Neural cell (in vitro differentiated cells): ENCODE results near the gene PEA15. TPM values are rescaled to one million over a fixed set of nuclear protein-coding genes. Genes with fewer than 3 reads are reported as not detected.

ENCODE experiments used
- H2AFZ ChIP-seq: fragments of 200-600, 300-800 bp; sonication (generic), shearing (Covaris generic); 2 replicates; pipeline ENCODE4 v1.6.0; 2014; ENCODE audit warnings: low read depth, mild to moderate bottlenecking, antibody characterized with exemption, low read length, moderate library complexity
- H3F3A ChIP-seq: fragments of 200-600 bp; shearing (Covaris generic); 2 replicates; pipeline ENCODE4 v1.6.1; 2016; ENCODE audit warnings: mild to moderate bottlenecking, moderate library complexity, mixed read lengths, antibody characterized with exemption, low read length; ENCODE audit not compliant: insufficient read depth, poor library complexity, severe bottlenecking
- H3K27ac ChIP-seq: fragments of 200-600, 300-800 bp; sonication (generic), shearing (Covaris generic); 2 replicates; pipeline ENCODE4 v1.5.1; 2014; ENCODE audit warnings: mild to moderate bottlenecking, low read length, moderate library complexity
- H3K27me3 ChIP-seq: fragments of 300-800, 200-600 bp; sonication (generic), shearing (Covaris generic); 2 replicates; pipeline ENCODE4 v1.6.0; 2014; ENCODE audit warnings: mild to moderate bottlenecking, low read depth, low read length, moderate library complexity; ENCODE audit not compliant: insufficient read depth
- H3K36me3 ChIP-seq: fragments of 300-800, 200-600 bp; sonication (generic), shearing (Covaris generic); 2 replicates; pipeline ENCODE4 v1.5.1; 2014; ENCODE audit warnings: mild to moderate bottlenecking, antibody characterized with exemption, low read length, moderate library complexity; ENCODE audit not compliant: insufficient read depth
- H3K4me2 ChIP-seq: fragments of 300-800, 200-600 bp; sonication (generic), shearing (Covaris generic); 2 replicates; pipeline ENCODE4 v1.6.0; 2014; ENCODE audit warnings: mild to moderate bottlenecking, low read length
- H3K4me3 ChIP-seq: fragments of 300-800, 200-600 bp; sonication (generic), shearing (Covaris generic); 2 replicates; pipeline ENCODE4 v1.5.1; 2014; ENCODE audit warnings: mild to moderate bottlenecking, low read length, moderate library complexity
- H3K79me2 ChIP-seq: fragments of 200-600 bp; shearing (Covaris generic); replicated peaks from 2 replicates; pipeline ENCODE4 v1.6.0; 2014; ENCODE audit warnings: mild to moderate bottlenecking, low read length, moderate library complexity; ENCODE audit not compliant: insufficient read depth
- H3K9ac ChIP-seq: fragments of 300-800, 200-600 bp; sonication (generic), shearing (Covaris generic); 2 replicates; pipeline ENCODE4 v1.6.1; 2016; ENCODE audit warnings: mild to moderate bottlenecking, low read length, mixed read lengths
- H3K9me2 ChIP-seq: fragments of 200-600 bp; shearing (Covaris generic); 2 replicates; pipeline ENCODE4 v1.6.1; 2016; ENCODE audit warnings: mild to moderate bottlenecking, low read length, mixed read lengths; ENCODE audit not compliant: insufficient read depth
- H3K9me3 ChIP-seq: fragments of 200-600, 300-800 bp; sonication (generic), shearing (Covaris generic); 2 replicates; pipeline ENCODE4 v1.6.1; 2016; ENCODE audit warnings: mild to moderate bottlenecking, mixed run types, low read length, moderate library complexity, mixed read lengths
- H4K20me1 ChIP-seq: fragments of 200-600 bp; shearing (Covaris generic); 2 replicates; pipeline ENCODE4 v1.6.1; 2016; ENCODE audit warnings: mild to moderate bottlenecking, mixed run types; ENCODE audit not compliant: insufficient read depth
- EP300 ChIP-seq: fragments of 450-650 bp; conservative IDR thresholded peaks from 2 replicates; pipeline ENCODE4 v1.6.1; 2014; ENCODE audit warnings: antibody characterized with exemption, mild to moderate bottlenecking, moderate library complexity; ENCODE audit not compliant: poor library complexity, severe bottlenecking
- EZH2 ChIP-seq: fragments of 200-600, 300-800 bp; shearing (Covaris generic), sonication (generic); IDR thresholded peaks from 2 replicates; pipeline ENCODE4 v1.6.1; 2014; ENCODE audit warnings: antibody characterized with exemption, low read length, borderline replicate concordance, mild to moderate bottlenecking; ENCODE audit not compliant: insufficient read depth, poor library complexity, severe bottlenecking
- MXI1 ChIP-seq: fragments of 450-650 bp; conservative IDR thresholded peaks from 2 replicates; pipeline ENCODE4 v1.6.1; 2014; ENCODE audit warnings: antibody characterized with exemption, mild to moderate bottlenecking; ENCODE audit not compliant: poor library complexity, severe bottlenecking
- POLR2AphosphoS5 ChIP-seq: IDR thresholded peaks from 2 replicates; pipeline ENCODE4 v1.6.1; 2012
- RAD21 ChIP-seq: fragments of 450-650 bp; conservative IDR thresholded peaks from 2 replicates; pipeline ENCODE4 v1.6.1; 2014; ENCODE audit warnings: antibody characterized with exemption, mild to moderate bottlenecking, moderate library complexity
- SMC3 ChIP-seq: fragments of 450-650 bp; conservative IDR thresholded peaks from 2 replicates; pipeline ENCODE4 v1.6.1; 2014; ENCODE audit warnings: antibody characterized with exemption, mild to moderate bottlenecking, moderate library complexity; ENCODE audit not compliant: poor library complexity
- TAF1 ChIP-seq: IDR thresholded peaks from 2 replicates; pipeline ENCODE4 v1.6.1; 2012; ENCODE audit warnings: low read depth
- polyA plus RNA-seq: library from polyadenylated mRNA; depleted of rRNA; stranded (reverse); fragments of >200 nt; gene quantifications from 2 replicates; pipeline ENCODE4 v1.2.3, GENCODE V29; 2014
- TF ChIP-seq, protein P1 (sequence below): fragments of 450-650 bp; IDR thresholded peaks from 2 replicates; pipeline ENCODE4 v1.5.1; 2014; ENCODE audit warnings: antibody characterized with exemption, mild to moderate bottlenecking, moderate library complexity; ENCODE audit not compliant: poor library complexity, severe bottlenecking
- TF ChIP-seq, protein P2 (sequence below): IDR thresholded peaks from 2 replicates; pipeline ENCODE4 v1.6.1; 2012; ENCODE audit warnings: borderline replicate concordance

The PEA15 gene
- polyA plus RNA-seq, 1 donor from 2014 or later, result 46.4 TPM

DNA sequence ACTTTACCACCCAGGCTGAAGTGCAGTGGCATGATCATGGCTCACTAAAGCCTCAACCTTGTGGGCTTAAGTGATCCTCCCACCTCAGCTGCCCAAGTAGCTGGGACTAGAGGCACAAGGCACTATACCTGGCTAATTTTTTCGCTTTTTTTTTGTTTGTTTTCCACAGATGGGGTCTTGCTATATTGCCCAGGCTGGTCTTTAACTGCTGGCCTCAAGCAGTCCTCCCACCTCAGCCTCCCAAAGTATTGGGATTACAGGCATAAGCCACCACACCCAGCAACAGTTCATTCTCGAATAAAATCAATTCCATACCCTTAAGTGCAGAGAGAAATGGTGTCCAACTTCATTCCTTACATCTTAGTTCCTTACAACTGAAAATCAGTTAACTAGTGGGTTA lies 32.4 kb downstream of the PEA15 start:
- Histone ChIP-seq H3F3A (no peaks in the 10 kb centered on the region), H3K9me3 (no peaks in the 10 kb centered on the region), H3K27me3 (no peaks in the 10 kb centered on the region), H3K36me3 (peaks cover 11% of the 10 kb centered on the region), H3K9me2 (no peaks in the 10 kb centered on the region), H3K4me3 (no peak overlapping the region), H3K79me2 (peaks cover 5% of the 10 kb centered on the region), H2AFZ (no peak overlapping the region), H3K4me2 (no peak overlapping the region), H3K9ac (no peak overlapping the region), H3K27ac (no peak overlapping the region), H4K20me1 (no peaks in the 10 kb centered on the region)
- TF ChIP-seq EP300, result no peak
- TF ChIP-seq TAF1, result no peak
- no peak for TF ChIP-seq POLR2AphosphoS5
- no peak for TF ChIP-seq MXI1
- TF ChIP-seq, protein P1, sequence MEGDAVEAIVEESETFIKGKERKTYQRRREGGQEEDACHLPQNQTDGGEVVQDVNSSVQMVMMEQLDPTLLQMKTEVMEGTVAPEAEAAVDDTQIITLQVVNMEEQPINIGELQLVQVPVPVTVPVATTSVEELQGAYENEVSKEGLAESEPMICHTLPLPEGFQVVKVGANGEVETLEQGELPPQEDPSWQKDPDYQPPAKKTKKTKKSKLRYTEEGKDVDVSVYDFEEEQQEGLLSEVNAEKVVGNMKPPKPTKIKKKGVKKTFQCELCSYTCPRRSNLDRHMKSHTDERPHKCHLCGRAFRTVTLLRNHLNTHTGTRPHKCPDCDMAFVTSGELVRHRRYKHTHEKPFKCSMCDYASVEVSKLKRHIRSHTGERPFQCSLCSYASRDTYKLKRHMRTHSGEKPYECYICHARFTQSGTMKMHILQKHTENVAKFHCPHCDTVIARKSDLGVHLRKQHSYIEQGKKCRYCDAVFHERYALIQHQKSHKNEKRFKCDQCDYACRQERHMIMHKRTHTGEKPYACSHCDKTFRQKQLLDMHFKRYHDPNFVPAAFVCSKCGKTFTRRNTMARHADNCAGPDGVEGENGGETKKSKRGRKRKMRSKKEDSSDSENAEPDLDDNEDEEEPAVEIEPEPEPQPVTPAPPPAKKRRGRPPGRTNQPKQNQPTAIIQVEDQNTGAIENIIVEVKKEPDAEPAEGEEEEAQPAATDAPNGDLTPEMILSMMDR, result no peak
- TF ChIP-seq EZH2, result no peak
- TF ChIP-seq SMC3, result no peak
- no peak for TF ChIP-seq RAD21
- TF ChIP-seq, protein P2, sequence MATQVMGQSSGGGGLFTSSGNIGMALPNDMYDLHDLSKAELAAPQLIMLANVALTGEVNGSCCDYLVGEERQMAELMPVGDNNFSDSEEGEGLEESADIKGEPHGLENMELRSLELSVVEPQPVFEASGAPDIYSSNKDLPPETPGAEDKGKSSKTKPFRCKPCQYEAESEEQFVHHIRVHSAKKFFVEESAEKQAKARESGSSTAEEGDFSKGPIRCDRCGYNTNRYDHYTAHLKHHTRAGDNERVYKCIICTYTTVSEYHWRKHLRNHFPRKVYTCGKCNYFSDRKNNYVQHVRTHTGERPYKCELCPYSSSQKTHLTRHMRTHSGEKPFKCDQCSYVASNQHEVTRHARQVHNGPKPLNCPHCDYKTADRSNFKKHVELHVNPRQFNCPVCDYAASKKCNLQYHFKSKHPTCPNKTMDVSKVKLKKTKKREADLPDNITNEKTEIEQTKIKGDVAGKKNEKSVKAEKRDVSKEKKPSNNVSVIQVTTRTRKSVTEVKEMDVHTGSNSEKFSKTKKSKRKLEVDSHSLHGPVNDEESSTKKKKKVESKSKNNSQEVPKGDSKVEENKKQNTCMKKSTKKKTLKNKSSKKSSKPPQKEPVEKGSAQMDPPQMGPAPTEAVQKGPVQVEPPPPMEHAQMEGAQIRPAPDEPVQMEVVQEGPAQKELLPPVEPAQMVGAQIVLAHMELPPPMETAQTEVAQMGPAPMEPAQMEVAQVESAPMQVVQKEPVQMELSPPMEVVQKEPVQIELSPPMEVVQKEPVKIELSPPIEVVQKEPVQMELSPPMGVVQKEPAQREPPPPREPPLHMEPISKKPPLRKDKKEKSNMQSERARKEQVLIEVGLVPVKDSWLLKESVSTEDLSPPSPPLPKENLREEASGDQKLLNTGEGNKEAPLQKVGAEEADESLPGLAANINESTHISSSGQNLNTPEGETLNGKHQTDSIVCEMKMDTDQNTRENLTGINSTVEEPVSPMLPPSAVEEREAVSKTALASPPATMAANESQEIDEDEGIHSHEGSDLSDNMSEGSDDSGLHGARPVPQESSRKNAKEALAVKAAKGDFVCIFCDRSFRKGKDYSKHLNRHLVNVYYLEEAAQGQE, result no peak

DNA sequence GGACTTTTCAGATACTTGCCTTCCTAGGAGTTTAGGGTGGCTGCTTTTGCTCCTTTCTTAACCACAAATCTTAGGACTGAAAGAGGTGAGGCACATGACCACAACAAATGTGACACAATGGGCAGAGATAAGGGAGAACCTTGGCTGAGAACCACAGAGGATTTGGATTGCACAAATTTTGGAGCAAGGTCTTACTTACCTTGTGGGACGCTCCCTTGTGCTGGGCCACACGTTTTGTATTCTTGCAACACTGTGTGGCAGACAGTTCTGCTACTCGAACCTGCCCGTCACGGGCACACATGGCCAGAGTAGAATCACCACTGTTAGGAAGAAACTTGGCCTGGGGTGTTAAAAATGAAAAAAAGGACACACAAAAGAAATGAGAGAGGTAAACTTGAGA lies 33.2 kb downstream of the PEA15 start:
- Histone ChIP-seq H2AFZ (no peak overlapping the region), H3F3A (no peaks in the 10 kb centered on the region), H3K27ac (no peak overlapping the region), H3K27me3 (no peaks in the 10 kb centered on the region), H3K9me2 (no peaks in the 10 kb centered on the region), H4K20me1 (no peaks in the 10 kb centered on the region), H3K9ac (no peak overlapping the region), H3K4me3 (no peak overlapping the region), H3K79me2 (peaks cover 9% of the 10 kb centered on the region), H3K4me2 (no peak overlapping the region), H3K36me3 (peaks cover 11% of the 10 kb centered on the region), H3K9me3 (no peaks in the 10 kb centered on the region)
- TF ChIP-seq EZH2 (no peak), EP300 (no peak), MXI1 (no peak), POLR2AphosphoS5 (no peak), RAD21 (no peak), SMC3 (no peak), TAF1 (no peak)
- TF ChIP-seq, protein P2, result no peak
- TF ChIP-seq, protein P1, result no peak
